NT2/D1 (cell line): ENCODE measurements around the gene GNG4.

Experiments used
- DNase-seq: peaks from one replicate; pipeline ENCODE4 v3.0.0-alpha.2; 2011; ENCODE audit warnings: low read depth, low spot score
- H3K27me3 ChIP-seq: 2 replicates; pipeline ENCODE4 v1.6.0; 2011; ENCODE audit warnings: mild to moderate bottlenecking; ENCODE audit not compliant: insufficient read length, insufficient read depth
- H3K36me3 ChIP-seq: 2 replicates; pipeline ENCODE4 v1.6.1; 2011; ENCODE audit warnings: mild to moderate bottlenecking, low read length, mixed read lengths; ENCODE audit not compliant: insufficient read depth, insufficient read length
- H3K4me1 ChIP-seq: 2 replicates; pipeline ENCODE4 v1.5.1; 2011; ENCODE audit not compliant: insufficient read depth, insufficient read length
- H3K4me3 ChIP-seq: 2 replicates; pipeline ENCODE4 v1.5.1; 2011; ENCODE audit warnings: low read depth; ENCODE audit not compliant: insufficient read length
- H3K9ac ChIP-seq: 2 replicates; pipeline ENCODE4 v1.6.0; 2011; ENCODE audit warnings: low read depth; ENCODE audit not compliant: insufficient read length
- H3K9me3 ChIP-seq: 2 replicates; pipeline ENCODE4 v1.5.1; 2011; ENCODE audit warnings: mild to moderate bottlenecking, low read length; ENCODE audit not compliant: insufficient read depth
- SUZ12 ChIP-seq: IDR thresholded peaks from 2 replicates; pipeline ENCODE4 v1.6.1; 2011; ENCODE audit not compliant: insufficient read length, insufficient read depth; ENCODE audit errors: extremely low read depth
- YY1 ChIP-seq: IDR thresholded peaks from 2 replicates; pipeline ENCODE4 v1.6.1; 2011; ENCODE audit not compliant: insufficient read length, insufficient read depth
- ZNF274 ChIP-seq: IDR thresholded peaks from 2 replicates; pipeline ENCODE4 v1.6.1; 2011; ENCODE audit warnings: mild to moderate bottlenecking, low read depth, low read length

The GNG4 gene

GRCh38 chr1:235504122-235504493 is 145.5 kb downstream of the GNG4 start, which contains the start of gene B3GALNT2:
Gene B3GALNT2, minus strand, starts transcription at chr1:235504452. Its CDS starts 200 bp downstream, at chr1:235504252.
- Histone ChIP-seq H3K4me3 (peak within 1 kb of the TSS; percentile 98), H3K36me3 (peaks cover 4% of the 10 kb centered on the region), H3K4me1 (no peaks in the 10 kb centered on the region), H3K9me3 (no peaks in the 10 kb centered on the region), H3K27me3 (no peaks in the 10 kb centered on the region), H3K9ac (peak within 1 kb of the TSS; percentile 99)
- TF ChIP-seq YY1 (no peak), ZNF274 (no peak)
- no peak for DNase-seq

- peak; percentile 63 for DNase-seq
- H3K9me3 ChIP-seq, result no peaks in the 10 kb centered on the region
- peak overlapping the region; percentile 98 for H3K4me3 ChIP-seq
- H3K36me3 ChIP-seq, result peaks cover 4% of the 10 kb centered on the region
- TF ChIP-seq SUZ12, result no peak
- no peak for TF ChIP-seq ZNF274
- TF ChIP-seq YY1, result no peak
- H3K4me1 ChIP-seq, result no peaks in the 10 kb centered on the region
- H3K9ac ChIP-seq, result peak overlapping the region; percentile 89
- H3K27me3 ChIP-seq, result no peaks in the 10 kb centered on the region
Observed at GRCh38 chr1:235503403-235504121, 146.0 kb downstream of the GNG4 start.

DNA sequence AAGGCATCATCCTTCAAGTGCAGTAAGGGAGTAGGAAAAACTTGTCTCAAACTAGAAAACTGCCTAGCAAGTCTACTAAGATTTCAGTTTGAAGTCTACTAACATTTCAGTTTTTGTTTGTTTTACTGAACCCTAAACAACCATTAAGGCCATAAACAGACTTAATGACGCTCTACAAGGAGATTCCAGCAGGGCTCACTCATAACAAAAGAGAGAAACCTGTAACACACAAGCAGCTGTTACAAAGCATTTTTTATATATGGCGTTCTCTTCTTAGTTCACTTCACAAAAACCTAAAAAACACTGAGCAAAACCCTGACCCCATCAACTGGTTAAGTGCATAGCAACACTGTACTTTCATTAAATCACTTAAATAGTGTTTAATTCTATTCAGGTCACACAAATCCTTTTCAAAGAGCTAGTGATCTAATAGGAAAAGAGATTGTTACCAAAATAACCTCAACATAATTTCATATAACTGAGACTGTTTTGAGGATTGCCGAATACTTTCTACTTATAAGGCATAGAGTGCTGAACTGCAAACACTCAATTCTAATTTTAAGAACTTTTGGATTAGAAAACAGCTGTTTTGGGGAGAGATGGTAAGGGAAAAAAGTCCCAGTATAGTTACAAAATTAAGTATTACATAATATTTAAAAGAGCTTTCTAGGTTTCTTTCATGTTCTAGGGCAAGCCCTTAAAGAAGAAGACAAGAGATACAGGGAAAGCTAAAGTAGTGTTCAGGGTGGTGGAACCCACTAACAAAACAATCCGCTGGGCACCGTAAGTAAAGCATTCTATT is 146.8 kb downstream of the GNG4 start:
- H3K4me3 ChIP-seq, result peak overlapping the region; percentile 98
- peaks cover 4% of the 10 kb centered on the region for H3K36me3 ChIP-seq
- H3K9ac ChIP-seq, result peak overlapping the region; percentile 89
- no peaks in the 10 kb centered on the region for H3K4me1 ChIP-seq
- TF ChIP-seq ZNF274 (no peak), SUZ12 (no peak), YY1 (no peak)
- no peaks in the 10 kb centered on the region for H3K9me3 ChIP-seq
- no peak for DNase-seq
- no peaks in the 10 kb centered on the region for H3K27me3 ChIP-seq

DNA sequence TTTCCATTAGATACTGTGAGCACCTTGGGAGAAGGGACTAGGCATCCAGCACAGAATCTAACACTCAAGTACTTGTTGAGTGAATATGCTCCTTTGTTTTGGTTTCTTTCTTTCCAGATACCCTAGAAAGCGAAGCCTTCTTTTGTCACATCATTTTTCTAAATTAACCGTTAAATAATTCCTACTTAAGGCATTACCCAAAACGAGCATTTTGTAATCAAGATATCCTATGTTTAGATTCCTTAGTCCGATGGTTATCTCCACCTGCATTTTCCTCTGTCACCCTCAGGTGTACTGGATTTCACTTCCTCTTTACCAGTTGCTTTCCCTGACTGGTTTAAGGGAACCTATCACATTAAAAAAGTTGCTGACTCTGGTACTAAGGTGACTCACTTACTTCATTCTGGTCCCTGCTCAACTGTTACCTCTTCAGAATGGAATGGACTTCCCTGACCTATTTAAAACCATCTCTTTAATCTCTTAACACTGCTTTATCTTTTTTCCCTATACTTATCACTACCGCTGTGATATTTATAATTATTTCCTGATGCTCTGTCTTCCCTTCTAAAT is 148.5 kb downstream of the GNG4 start:
- Histone ChIP-seq H3K4me1 (no peaks in the 10 kb centered on the region), H3K9me3 (no peaks in the 10 kb centered on the region), H3K27me3 (no peaks in the 10 kb centered on the region), H3K9ac (no peak overlapping the region), H3K4me3 (no peak overlapping the region), H3K36me3 (peaks cover 4% of the 10 kb centered on the region)
- no peak for TF ChIP-seq ZNF274
- no peak for TF ChIP-seq SUZ12
- TF ChIP-seq YY1, result no peak
- no peak for DNase-seq
